Heart left ventricle (tissue), 13 donors: ENCODE measurements around the gene PSMD14.

ENCODE experiments used
- CTCF ChIP-seq, 12 donors: fragments of 200-600 bp; sonication (generic) in 4 of 12; IDR thresholded peaks; one replicate each; pipeline versions ENCODE4 v1.5.0 to v1.8.0; 2018 to 2022; ENCODE audit warnings: antibody characterized with exemption in 12 of 12, mild to moderate bottlenecking in 5 of 12
- POLR2A ChIP-seq, 2 donors: fragments of 450-650 bp; IDR thresholded peaks; one replicate each; pipeline ENCODE4 v1.6.1; 2017; ENCODE audit warnings: antibody characterized with exemption in 2 of 2, mild to moderate bottlenecking in 2 of 2, moderate library complexity in 2 of 2
- donor health status: ischemic (EF 13 %, LVEDD 7.1; RV severe dilation, severe dysfunction).
- donor health status: DM: no; HTN: yes; CAD: no.
- donor health status: DM: no; HTN: no; CAD: no.
- donor health status: ischemic (EF 25% LVEDD 6.9; RV normal size, moderate dysfunction).
- donor health status: ischemic (EF 25% LVEDD 5.7; RV mildly dilated, moderate dysfunction).
- donor health status: ischemic (EF 35%, LVEDD 5.7; RV mildly dilated, moderate dysfunction).
- donor health status: nonischemic (EF 11% LVEDD 7.7; RV severe dilation, severe dysfunction).
- donor health status: DM: yes; HTN: yes; CAD: no.
- donor health status: PGD.
- donor health status: ischemic (EF 29% LVEDD 5.4; RV normal size, mild dysfunction).
- donor health status: nonischemic (EF 23%, LVEDD 6.1; RV moderate dilation, normal function).

GRCh38 chr2:161321944-161322648, 13.9 kb downstream of the PSMD14 start:
- TF ChIP-seq CTCF (IDR thresholded peaks at IDR 0.05) (no peak), POLR2A (IDR thresholded peaks at IDR 0.05) (no peak)
